GM12865 (cell line): ENCODE measurements around the gene SORBS1.

ENCODE experiments used
- DNase-seq: peaks from one replicate; pipeline ENCODE4 v3.0.0; 2010; ENCODE audit warnings: low read depth
- H3K4me3 ChIP-seq: 2 replicates; pipeline ENCODE4 v1.5.1; 2011; ENCODE audit warnings: mild to moderate bottlenecking, low read depth, low read length, control low read depth
- CTCF ChIP-seq: IDR thresholded peaks from 2 replicates; pipeline ENCODE4 v1.5.1; 2011; ENCODE audit warnings: low read length, control low read depth, low read depth, inconsistent platforms; ENCODE audit not compliant: insufficient read depth; ENCODE audit errors: missing control alignments

The SORBS1 gene

GRCh38 chr10:95404864-95405263 lies 156.3 kb downstream of the SORBS1 start:
- H3K4me3 ChIP-seq: no peak overlapping the region
- DNase-seq: no peak
- TF ChIP-seq CTCF: no peak

DNA sequence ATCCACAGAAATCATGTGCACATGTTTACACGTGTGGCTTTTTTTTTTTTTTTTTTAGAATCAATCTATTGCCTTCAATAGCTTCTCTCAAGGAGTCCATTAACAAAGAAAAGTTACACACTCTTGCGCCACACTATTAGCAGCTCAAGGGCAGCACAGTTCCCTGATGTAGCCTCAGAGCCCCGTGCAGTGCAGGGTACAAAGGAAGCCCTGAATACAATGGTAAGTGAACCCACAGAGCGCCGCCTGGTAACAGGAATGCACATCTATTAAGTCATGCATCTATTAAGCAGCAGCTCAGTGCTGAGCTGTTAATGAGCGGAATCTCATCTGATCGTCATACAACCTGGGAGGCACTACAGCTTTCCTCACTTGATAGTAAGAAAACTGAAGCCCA lies 156.7 kb downstream of the SORBS1 start:
- H3K4me3 ChIP-seq: no peak overlapping the region
- no peak for DNase-seq
- no peak for TF ChIP-seq CTCF

GRCh38 chr10:95403700-95404461 lies 157.3 kb downstream of the SORBS1 start:
- DNase-seq: no peak
- no peak for TF ChIP-seq CTCF
- no peak overlapping the region for H3K4me3 ChIP-seq

DNA sequence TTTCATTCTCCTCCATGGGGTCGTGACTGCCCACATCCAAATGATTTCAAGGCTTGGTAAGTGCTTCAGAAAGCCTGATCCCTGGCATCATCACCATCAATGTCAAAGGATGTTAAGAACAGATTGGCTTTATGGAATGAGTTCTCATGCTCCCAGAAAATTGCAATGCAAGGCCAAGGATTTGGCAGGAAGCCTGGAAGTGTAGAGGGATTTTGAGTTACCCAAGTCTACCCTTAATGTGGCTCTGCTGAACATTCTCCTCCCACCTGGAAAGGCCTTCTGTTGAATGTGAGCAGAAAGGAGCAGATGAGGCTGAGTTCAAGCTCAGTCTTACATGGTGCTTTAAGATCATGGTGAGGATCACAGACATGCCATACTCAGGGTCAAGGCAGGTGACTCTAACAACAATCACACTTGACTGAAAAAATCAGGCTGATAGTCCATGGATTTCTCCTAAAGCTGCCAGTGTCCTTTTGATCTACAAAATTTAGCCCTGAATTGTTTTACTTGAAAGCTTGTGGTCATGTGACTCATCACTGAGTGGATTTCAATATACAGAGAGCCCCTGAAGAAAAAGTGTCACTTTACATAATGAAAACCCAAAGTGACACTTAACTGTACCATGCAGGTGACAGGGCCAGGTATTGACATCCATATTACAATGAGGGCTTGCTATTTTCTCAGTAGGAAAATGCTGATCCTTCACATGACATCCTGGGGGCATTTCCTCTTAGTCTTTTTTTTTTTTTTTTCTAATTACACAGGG lies 159.3 kb downstream of the SORBS1 start:
- no peak overlapping the region for H3K4me3 ChIP-seq
- no peak for TF ChIP-seq CTCF
- DNase-seq: no peak

DNA sequence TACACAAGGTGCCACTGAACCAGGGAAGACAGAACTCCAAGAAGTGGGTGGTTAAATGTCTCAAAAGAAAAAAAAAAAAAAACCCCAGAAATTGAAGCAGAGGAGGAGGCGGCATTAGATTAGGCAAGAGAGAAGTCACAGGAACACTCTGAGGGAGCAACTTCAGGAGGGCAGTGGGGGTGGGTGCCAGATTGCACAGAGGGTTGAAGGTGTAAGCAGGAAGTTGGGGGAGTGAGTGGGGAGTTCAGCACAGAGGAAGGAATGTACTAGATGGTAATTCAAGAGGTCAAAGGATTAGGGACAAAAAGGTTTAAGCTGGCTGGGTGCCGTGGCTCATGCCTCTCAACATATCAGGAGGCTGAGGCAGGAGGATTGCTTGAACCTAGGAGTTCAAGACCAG lies 160.4 kb downstream of the SORBS1 start:
- no peak for DNase-seq
- H3K4me3 ChIP-seq: no peak overlapping the region
- no peak for TF ChIP-seq CTCF

- no peak for TF ChIP-seq CTCF
- no peak for DNase-seq
- no peak overlapping the region for H3K4me3 ChIP-seq
These were observed 162.0 kb downstream of the SORBS1 start for GRCh38 chr10:95399183-95399582.

DNA sequence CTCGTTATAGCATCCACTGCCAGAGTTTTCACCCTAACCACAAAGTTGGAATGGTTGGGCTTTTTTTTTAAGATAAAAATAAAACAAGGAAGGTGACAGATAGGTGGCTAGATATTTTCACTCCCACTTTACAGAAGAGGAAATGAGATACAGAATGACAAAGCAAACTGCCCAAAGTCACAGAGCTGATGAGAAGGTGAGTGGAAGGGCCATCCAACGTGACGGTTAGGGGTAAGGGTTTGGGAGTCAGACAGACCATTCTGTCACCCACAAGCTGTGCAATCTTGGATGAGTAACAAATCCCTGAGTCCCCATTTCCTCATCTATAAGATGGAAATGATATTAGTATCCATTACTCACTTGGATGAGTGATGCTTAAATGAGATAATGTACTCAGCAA lies 163.4 kb downstream of the SORBS1 start:
- no peak for DNase-seq

More for the DNA sequence above, 163.4 kb downstream of the SORBS1 start:
- no peak overlapping the region for H3K4me3 ChIP-seq
- TF ChIP-seq CTCF: no peak
